Endometrial microvascular endothelial cells (primary cell): ENCODE results near the gene ZNF699. TPM values are rescaled to one million over a fixed set of nuclear protein-coding genes. Genes with fewer than 3 reads are reported as not detected.
"Not testable (repeated sequence)": the region's sequence is repeated elsewhere in the genome, so short reads cannot be mapped to it uniquely, and the experiment has no call there.

Source experiments
- in situ Hi-C: cut with HindIII; loops from 2 replicates; pipeline ENCODE4 v1.10.0; 2017; ENCODE audit warnings: low sequenced_read_pairs, low pct_unique_long_range_greater_than_20kb; ENCODE audit errors: inconsistent ontology term
- total RNA-seq: library from RNA; depleted of rRNA; stranded (reverse); fragments of >200 nt; gene quantifications from one replicate; pipeline ENCODE4 v1.2.3, GENCODE V29; 2015; ENCODE audit errors: inconsistent ontology term

ZNF699 gene
- total RNA-seq: 8.9 TPM

- in situ Hi-C loops: no loop called here
Observed at GRCh38 chr19:9309139-9309973, at the start of gene ZNF699. Gene ZNF699, minus strand, starts transcription at chr19:9309838. Its CDS starts 4,719 bp downstream, at chr19:9305119.

DNA sequence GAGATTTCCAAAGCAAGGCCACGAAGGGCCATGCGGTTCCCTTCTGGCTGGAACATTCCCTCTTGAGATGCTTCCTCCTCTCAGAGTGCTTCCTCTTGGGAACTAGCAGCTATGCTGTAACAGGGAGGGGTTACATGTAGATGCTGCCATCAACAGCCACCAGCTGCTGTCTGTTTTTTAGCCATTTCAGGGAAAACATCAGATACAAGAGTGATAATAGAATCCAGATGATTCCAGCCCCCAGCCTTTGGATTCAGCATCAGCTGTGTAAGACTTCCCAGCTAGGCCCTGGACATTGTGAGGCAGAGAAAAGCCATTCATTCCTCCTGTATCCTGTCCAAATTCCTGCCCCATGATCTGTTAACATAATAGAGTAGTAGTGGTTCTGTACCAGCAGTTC is 45.0 kb upstream of the ZNF699 start:
- in situ Hi-C loops: no loop called here

GRCh38 chr19:9353011-9353410 is 43.4 kb upstream of the ZNF699 start:
- in situ Hi-C loops: no loop called here

- in situ Hi-C loops: no loop called here
Observed at GRCh38 chr19:9352505-9352904, 42.9 kb upstream of the ZNF699 start.

DNA sequence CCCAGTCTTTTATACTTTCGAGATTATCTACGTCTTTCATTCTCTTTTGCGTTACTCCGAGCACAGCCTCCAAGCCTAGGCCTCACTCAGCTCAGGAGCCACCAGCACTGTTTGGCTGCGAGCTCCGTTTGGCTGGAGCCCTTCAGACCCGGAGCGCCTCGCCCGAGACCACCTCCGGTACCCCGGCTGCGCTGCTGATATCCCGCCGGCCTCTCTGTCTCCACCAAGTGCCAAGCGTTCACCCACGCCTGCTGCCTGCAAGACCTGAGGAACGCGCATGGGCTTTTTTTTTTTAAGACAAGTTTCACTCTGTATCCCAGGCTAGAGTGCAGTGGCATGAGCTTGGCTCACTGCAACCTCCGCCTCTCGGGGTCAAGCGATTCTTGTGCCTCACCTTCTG is 39.0 kb upstream of the ZNF699 start:
- in situ Hi-C loops: no loop called here

DNA sequence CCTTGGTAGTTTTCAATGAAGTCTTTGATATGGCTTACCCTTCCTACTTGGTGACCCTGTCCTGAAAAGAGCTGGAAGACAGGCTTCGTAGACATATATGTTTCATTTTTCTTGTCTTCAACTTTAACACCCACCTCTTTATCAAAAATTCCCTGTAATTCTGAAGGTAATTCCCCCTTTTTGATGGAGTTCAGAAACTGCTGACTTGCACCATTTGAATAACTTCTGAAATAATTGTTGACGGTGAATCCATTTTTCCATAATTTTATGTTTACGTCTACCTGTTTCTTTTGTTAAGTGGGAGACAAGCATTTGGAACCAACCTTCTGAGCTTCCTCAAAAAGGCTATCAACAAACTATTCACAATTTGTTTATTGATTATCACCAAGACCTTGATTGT is 38.6 kb upstream of the ZNF699 start:
- in situ Hi-C loops: no loop called here

- in situ Hi-C loops: no loop called here
Observed at GRCh38 chr19:9345005-9345404, 35.4 kb upstream of the ZNF699 start.

GRCh38 chr19:9342610-9343304 is 33.1 kb upstream of the ZNF699 start:
- in situ Hi-C loops: no loop called here

DNA sequence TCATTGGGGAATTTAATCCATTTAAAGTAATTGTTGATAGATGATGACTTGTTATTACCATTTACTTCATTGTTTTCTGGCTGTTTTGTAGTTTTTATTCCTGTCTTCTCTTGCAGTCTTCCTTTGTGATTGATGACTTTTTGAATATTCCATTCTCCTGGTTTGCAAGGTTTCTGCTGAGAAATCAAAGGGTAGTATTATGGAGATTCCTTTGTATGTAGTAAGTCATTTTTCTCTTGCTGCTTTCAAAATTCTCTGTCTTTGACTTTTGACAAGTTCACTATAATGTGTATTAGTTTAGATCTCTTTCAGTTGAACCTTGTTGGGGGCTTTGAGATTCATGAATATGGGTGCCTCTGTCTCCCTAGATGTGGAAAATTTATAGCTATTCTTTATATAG is 20.4 kb upstream of the ZNF699 start:
- in situ Hi-C loops: no loop called here

GRCh38 chr19:9324584-9324962 is 14.9 kb upstream of the ZNF699 start:
- in situ Hi-C loops: no loop called here

GRCh38 chr19:9323919-9324583 is 14.4 kb upstream of the ZNF699 start, which contains the start of gene ZNF559:
Gene ZNF559, plus strand, starts transcription at chr19:9324179. Its CDS starts 14,371 bp downstream, at chr19:9338550.
- in situ Hi-C loops: no loop called here

- in situ Hi-C loops: no loop called here
Observed at GRCh38 chr19:9323557-9323918, 13.9 kb upstream of the ZNF699 start.

DNA sequence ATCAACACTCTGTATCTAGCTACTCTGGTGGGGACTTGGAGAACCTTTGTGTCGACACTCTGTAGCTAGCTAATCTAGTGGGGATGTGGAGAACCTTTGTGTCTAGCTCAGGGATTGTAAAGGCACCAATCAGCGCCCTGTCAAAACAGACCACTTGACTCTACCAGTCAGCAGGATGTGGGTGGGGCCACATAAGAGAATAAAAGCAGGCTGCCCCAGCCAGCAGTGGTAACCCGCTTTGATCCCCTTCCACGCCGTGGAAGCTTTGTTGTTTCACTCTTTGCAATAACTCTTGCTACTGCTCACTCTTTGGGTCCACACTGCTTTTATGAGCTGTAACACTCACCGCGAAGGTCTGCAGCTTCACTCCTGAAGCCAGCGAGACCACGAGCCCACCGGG is 12.6 kb upstream of the ZNF699 start:
- in situ Hi-C loops: not testable (repeated sequence)

- in situ Hi-C loops: not testable (repeated sequence)
Observed at GRCh38 chr19:9321756-9322155, 12.1 kb upstream of the ZNF699 start.

- in situ Hi-C loops: no loop called here
Observed at GRCh38 chr19:9321338-9321737, 11.7 kb upstream of the ZNF699 start.

DNA sequence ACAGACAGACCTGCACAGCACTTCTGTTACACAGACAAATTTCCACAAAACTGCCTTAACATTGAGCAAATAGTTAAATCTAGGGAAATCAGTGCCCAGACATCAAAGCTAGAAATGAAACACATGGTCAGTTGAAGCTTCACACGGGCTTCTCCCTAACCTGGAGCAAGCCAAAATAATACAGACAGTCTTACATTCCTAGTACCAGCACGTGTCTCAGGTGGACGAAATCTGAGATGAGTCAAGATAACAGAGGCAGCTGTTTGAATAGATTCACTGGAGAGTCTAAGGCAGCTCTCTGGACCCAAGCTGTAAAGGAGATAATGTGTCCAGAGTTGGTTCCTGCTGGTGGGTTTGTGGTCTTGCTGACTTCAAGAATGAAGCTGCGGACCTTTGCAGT is 4.1 kb upstream of the ZNF699 start:
- in situ Hi-C loops: no loop called here

GRCh38 chr19:9309974-9310446 is 372 bp upstream of the ZNF699 start:
- in situ Hi-C loops: no loop called here

- in situ Hi-C loops: no loop called here
Observed at GRCh38 chr19:9308091-9308770, 1.4 kb downstream of the ZNF699 start.

GRCh38 chr19:9306443-9306842 is 3.2 kb downstream of the ZNF699 start:
- in situ Hi-C loops: no loop called here
